ENCODE data around the gene LRRC8E.
A peak's percentile ranks its signal among the peaks of the same experiment; 100 is the strongest.

Gene LRRC8E

DNA sequence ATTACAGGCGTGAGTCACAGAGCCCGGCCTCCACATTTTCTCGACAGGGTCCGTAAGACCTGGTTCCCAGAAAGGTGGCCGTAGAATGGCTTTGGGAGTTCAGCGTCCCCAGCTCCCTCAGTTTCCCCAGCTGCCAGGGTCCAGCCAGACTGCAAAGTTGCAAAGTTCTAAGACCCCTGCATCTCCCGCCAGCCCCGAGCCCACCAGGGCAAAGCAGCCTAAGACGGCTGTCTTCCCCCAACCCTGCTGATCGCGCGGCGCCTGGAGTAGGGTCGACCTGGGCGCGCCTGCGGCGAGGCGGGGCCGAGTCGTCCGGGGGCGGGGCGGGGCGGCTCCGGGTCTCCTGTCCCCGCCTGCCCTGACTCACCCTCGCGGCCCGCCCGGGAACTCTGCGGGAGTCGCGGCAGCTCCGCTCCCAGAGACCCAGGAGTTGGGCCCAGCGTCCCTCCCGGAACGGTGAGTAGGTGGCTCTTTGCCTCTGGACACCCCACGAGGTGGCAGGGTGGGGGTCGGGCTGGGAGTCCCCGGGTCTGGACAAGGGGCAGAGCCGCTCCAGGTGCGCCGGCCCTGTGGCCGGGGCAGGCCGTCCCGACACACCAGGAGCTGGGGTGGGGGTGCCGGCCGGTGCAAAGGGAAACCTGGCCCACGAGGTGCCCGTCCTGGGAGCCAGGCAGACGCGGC, at the start of gene LRRC8E:
Gene LRRC8E, plus strand, starts transcription at position 366 of the 681 bp plus-strand sequence. CDS start 7,094 bp downstream, outside the sequence.
- H3K4me1 ChIP-seq (ENCODE audit: control insufficient read depth, insufficient read depth, low read length), result no peaks in the 10 kb centered on the region
- no peaks in the 10 kb centered on the region for H3K27me3 ChIP-seq (ENCODE audit: control insufficient read depth, insufficient read depth, low read length)
- no CpG with 5 or more reads among the region's 53 CpGs for WGBS (ENCODE audit: insufficient coverage, insufficient read length)
- no peak within 1 kb of the TSS for H3K27ac ChIP-seq (ENCODE audit: low read length)
- no peaks in the 10 kb centered on the region for H3K36me3 ChIP-seq (ENCODE audit: control insufficient read depth, insufficient read depth, low read length)
- H3K4me3 ChIP-seq (ENCODE audit: low read length), result peak within 1 kb of the TSS; percentile 74
- no peak for DNase-seq (ENCODE audit: low read depth, low spot score)
- no peaks in the 10 kb centered on the region for H3K9me3 ChIP-seq (ENCODE audit: control insufficient read depth, insufficient read depth, low read length)

- DNase-seq (ENCODE audit: low read depth, low spot score), result no peak
- WGBS (ENCODE audit: insufficient coverage, insufficient read length), result no CpG with 5 or more reads among the region's 6 CpGs
These were observed 48.8 kb upstream of the LRRC8E start for GRCh38 chr19:7839476-7839875.

DNA sequence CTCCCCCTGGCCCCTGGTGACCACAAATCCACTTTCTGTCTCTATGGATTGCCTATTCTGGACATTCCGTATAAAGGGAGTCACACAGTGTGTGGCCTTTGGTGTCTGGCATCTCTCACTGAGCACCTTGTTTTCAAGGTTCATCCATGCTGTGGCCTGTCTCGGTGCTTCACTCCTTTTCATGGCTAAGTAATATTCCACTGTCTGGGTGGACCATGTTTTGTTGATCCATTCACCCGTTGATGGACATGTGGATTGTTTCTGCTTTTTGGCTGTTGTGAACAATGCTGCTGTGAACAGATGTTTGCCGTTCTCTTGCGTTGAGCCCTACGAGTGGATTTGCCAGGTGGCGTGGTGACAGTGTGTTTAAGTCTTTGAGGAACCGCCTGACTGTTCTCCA, 47.7 kb upstream of the LRRC8E start:
- no CpG with 5 or more reads among the region's 8 CpGs for WGBS (ENCODE audit: insufficient coverage, insufficient read length)
- no peak for DNase-seq (ENCODE audit: low read depth, low spot score)

More at GRCh38 chr19:7839476-7839875, 48.8 kb upstream of the LRRC8E start:
- no peak overlapping the region for H3K4me3 ChIP-seq (ENCODE audit: low read length)
- H3K9me3 ChIP-seq (ENCODE audit: control insufficient read depth, insufficient read depth, low read length), result no peaks in the 10 kb centered on the region
- H3K4me1 ChIP-seq (ENCODE audit: control insufficient read depth, insufficient read depth, low read length), result no peaks in the 10 kb centered on the region
- no peaks in the 10 kb centered on the region for H3K27me3 ChIP-seq (ENCODE audit: control insufficient read depth, insufficient read depth, low read length)
- no peak overlapping the region for H3K27ac ChIP-seq (ENCODE audit: low read length)
- H3K36me3 ChIP-seq (ENCODE audit: control insufficient read depth, insufficient read depth, low read length), result no peaks in the 10 kb centered on the region

DNA sequence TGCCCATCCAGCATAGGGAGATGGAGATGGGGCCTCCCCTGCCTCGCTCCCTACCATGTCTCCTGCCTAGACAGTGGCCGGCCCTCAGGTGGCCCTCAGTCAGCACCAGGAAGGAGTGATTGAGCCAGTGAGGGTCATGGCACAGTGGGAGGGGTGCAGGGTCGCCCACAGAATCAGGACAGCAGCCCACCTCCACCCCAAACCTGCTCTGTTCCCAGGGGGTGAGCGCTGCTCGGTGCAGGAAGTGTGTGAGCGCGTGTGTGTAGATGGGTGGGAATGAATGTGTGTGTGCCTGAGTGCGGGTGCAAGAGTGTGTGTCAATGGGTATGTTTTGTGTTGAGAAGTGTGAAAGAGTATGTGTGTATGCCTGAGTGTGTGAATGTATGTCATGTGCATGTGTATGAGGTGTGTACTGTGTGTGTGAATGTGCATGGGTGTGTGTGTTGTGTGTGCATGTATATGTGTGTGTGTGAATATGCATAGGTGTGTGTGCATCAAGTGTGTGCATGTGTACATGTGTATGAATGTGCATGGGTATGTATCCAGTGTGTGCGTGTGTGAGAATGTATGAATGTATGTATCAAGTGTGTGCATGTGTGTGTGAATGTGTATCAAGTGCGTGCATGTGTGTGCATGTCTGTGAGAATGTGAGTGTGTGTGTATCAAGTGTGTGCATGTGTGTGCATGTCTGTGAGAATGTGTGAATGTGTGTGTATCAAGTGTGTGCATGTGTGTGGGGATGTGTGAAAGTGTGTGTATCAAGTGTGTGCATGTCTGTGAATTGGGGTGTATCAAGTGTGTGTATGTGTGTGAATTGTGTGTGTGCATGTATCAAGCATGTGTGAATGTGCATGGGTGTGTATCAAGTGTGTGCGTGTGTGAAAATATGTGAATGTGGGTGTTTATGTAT, 46.3 kb upstream of the LRRC8E start:
- Histone ChIP-seq H3K36me3 (ENCODE audit: control insufficient read depth, insufficient read depth, low read length) (no peaks in the 10 kb centered on the region), H3K27me3 (ENCODE audit: control insufficient read depth, insufficient read depth, low read length) (no peaks in the 10 kb centered on the region), H3K4me3 (ENCODE audit: low read length) (no peak overlapping the region), H3K9me3 (ENCODE audit: control insufficient read depth, insufficient read depth, low read length) (no peaks in the 10 kb centered on the region), H3K4me1 (ENCODE audit: control insufficient read depth, insufficient read depth, low read length) (no peaks in the 10 kb centered on the region), H3K27ac (ENCODE audit: low read length) (no peak overlapping the region)
- no peak for DNase-seq (ENCODE audit: low read depth, low spot score)
- 100% methylated on average over 4 of the region's 11 CpGs for WGBS (ENCODE audit: insufficient coverage, insufficient read length)

More for the DNA sequence above, 47.7 kb upstream of the LRRC8E start:
- H3K27ac ChIP-seq (ENCODE audit: low read length), result no peak overlapping the region
- no peaks in the 10 kb centered on the region for H3K27me3 ChIP-seq (ENCODE audit: control insufficient read depth, insufficient read depth, low read length)
- no peaks in the 10 kb centered on the region for H3K36me3 ChIP-seq (ENCODE audit: control insufficient read depth, insufficient read depth, low read length)
- no peaks in the 10 kb centered on the region for H3K9me3 ChIP-seq (ENCODE audit: control insufficient read depth, insufficient read depth, low read length)
- H3K4me3 ChIP-seq (ENCODE audit: low read length), result no peak overlapping the region
- no peaks in the 10 kb centered on the region for H3K4me1 ChIP-seq (ENCODE audit: control insufficient read depth, insufficient read depth, low read length)

GRCh38 chr19:7842661-7843294, 45.5 kb upstream of the LRRC8E start:
- WGBS (ENCODE audit: insufficient coverage, insufficient read length), result 100% methylated on average over 3 of the region's 12 CpGs
- no peak for DNase-seq (ENCODE audit: low read depth, low spot score)
- no peaks in the 10 kb centered on the region for H3K4me1 ChIP-seq (ENCODE audit: control insufficient read depth, insufficient read depth, low read length)
- H3K9me3 ChIP-seq (ENCODE audit: control insufficient read depth, insufficient read depth, low read length), result no peaks in the 10 kb centered on the region
- H3K4me3 ChIP-seq (ENCODE audit: low read length), result no peak overlapping the region
- H3K36me3 ChIP-seq (ENCODE audit: control insufficient read depth, insufficient read depth, low read length), result no peaks in the 10 kb centered on the region
- no peaks in the 10 kb centered on the region for H3K27me3 ChIP-seq (ENCODE audit: control insufficient read depth, insufficient read depth, low read length)
- no peak overlapping the region for H3K27ac ChIP-seq (ENCODE audit: low read length)

GRCh38 chr19:7843521-7843920, 44.8 kb upstream of the LRRC8E start:
- no peak overlapping the region for H3K27ac ChIP-seq (ENCODE audit: low read length)
- no peaks in the 10 kb centered on the region for H3K36me3 ChIP-seq (ENCODE audit: control insufficient read depth, insufficient read depth, low read length)
- WGBS (ENCODE audit: insufficient coverage, insufficient read length), result 100% methylated on average over 2 of the region's 6 CpGs
- no peak overlapping the region for H3K4me3 ChIP-seq (ENCODE audit: low read length)
- H3K9me3 ChIP-seq (ENCODE audit: control insufficient read depth, insufficient read depth, low read length), result no peaks in the 10 kb centered on the region
- H3K27me3 ChIP-seq (ENCODE audit: control insufficient read depth, insufficient read depth, low read length), result no peaks in the 10 kb centered on the region
- no peaks in the 10 kb centered on the region for H3K4me1 ChIP-seq (ENCODE audit: control insufficient read depth, insufficient read depth, low read length)
- no peak for DNase-seq (ENCODE audit: low read depth, low spot score)

- no peaks in the 10 kb centered on the region for H3K4me1 ChIP-seq (ENCODE audit: control insufficient read depth, insufficient read depth, low read length)
- no peak overlapping the region for H3K4me3 ChIP-seq (ENCODE audit: low read length)
- no peak for DNase-seq (ENCODE audit: low read depth, low spot score)
- no peaks in the 10 kb centered on the region for H3K27me3 ChIP-seq (ENCODE audit: control insufficient read depth, insufficient read depth, low read length)
- no CpG with 5 or more reads among the region's 5 CpGs for WGBS (ENCODE audit: insufficient coverage, insufficient read length)
- H3K27ac ChIP-seq (ENCODE audit: low read length), result no peak overlapping the region
- no peaks in the 10 kb centered on the region for H3K9me3 ChIP-seq (ENCODE audit: control insufficient read depth, insufficient read depth, low read length)
- no peaks in the 10 kb centered on the region for H3K36me3 ChIP-seq (ENCODE audit: control insufficient read depth, insufficient read depth, low read length)
These were observed 43.9 kb upstream of the LRRC8E start for GRCh38 chr19:7844405-7844804.

DNA sequence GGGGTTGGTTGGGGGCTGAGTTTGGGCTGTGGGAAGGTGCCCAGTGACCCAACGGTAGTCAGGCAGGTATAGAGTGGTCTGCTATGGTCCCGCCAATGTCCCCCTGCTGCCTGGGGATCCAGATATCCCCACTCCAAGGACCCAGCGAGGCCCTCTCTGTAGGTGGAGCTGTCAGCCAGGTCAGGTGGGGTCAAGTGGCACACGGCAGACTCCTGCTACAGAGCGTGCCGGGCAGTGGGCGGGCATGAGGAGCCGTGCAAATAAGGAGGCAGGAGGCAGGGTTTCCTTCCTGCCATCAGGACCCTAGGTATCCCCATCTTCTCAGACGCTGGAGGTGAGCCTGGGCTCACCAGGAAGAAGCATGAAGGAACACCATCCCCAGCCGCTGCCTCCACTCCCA, 43.4 kb upstream of the LRRC8E start:
- Histone ChIP-seq H3K27me3 (ENCODE audit: control insufficient read depth, insufficient read depth, low read length) (no peaks in the 10 kb centered on the region), H3K36me3 (ENCODE audit: control insufficient read depth, insufficient read depth, low read length) (no peaks in the 10 kb centered on the region), H3K9me3 (ENCODE audit: control insufficient read depth, insufficient read depth, low read length) (no peaks in the 10 kb centered on the region), H3K4me3 (ENCODE audit: low read length) (no peak overlapping the region), H3K4me1 (ENCODE audit: control insufficient read depth, insufficient read depth, low read length) (no peaks in the 10 kb centered on the region), H3K27ac (ENCODE audit: low read length) (no peak overlapping the region)
- WGBS (ENCODE audit: insufficient coverage, insufficient read length), result no CpG with 5 or more reads among the region's 10 CpGs
- DNase-seq (ENCODE audit: low read depth, low spot score), result no peak

DNA sequence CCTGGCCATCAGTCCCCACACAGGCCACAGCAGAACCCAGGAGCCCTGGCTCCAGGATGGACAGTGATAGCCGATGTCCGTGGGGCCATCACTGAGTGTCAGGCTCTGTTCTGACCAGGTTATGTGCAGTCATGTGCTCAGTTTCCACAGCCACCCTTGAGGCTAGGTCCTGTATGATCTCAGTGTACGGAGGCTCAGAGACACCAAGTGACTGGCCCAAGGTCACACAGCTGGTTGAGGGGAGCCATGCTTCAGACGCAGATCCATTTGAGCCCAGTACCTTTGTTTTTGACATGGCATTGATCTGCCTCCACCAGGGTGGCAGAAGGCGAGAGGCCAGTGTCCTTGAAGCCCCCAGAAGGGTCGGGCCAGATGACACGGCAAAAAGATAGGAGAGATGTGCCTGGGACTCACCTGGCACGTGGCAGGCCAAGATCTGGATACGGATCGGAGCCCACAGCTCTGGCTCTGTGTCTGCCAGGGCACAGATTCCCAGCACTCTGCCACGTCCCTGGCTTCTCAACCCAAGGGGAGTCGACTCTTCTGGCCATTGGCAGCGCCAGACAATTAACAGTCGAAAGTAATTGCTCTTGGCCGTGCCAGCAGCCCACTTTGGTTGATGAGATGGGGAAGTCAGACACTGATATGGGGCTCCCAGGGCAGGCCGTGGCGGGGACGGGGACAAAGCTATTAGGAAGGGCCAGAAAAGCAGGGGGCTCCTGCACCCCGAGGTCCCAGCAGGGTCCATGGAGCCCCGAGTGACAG, 42.7 kb upstream of the LRRC8E start:
- Histone ChIP-seq H3K9me3 (ENCODE audit: control insufficient read depth, insufficient read depth, low read length) (no peaks in the 10 kb centered on the region), H3K4me3 (ENCODE audit: low read length) (no peak overlapping the region), H3K36me3 (ENCODE audit: control insufficient read depth, insufficient read depth, low read length) (no peaks in the 10 kb centered on the region), H3K27ac (ENCODE audit: low read length) (no peak overlapping the region), H3K4me1 (ENCODE audit: control insufficient read depth, insufficient read depth, low read length) (no peaks in the 10 kb centered on the region), H3K27me3 (ENCODE audit: control insufficient read depth, insufficient read depth, low read length) (no peaks in the 10 kb centered on the region)
- no peak for DNase-seq (ENCODE audit: low read depth, low spot score)
- no CpG with 5 or more reads among the region's 20 CpGs for WGBS (ENCODE audit: insufficient coverage, insufficient read length)

DNA sequence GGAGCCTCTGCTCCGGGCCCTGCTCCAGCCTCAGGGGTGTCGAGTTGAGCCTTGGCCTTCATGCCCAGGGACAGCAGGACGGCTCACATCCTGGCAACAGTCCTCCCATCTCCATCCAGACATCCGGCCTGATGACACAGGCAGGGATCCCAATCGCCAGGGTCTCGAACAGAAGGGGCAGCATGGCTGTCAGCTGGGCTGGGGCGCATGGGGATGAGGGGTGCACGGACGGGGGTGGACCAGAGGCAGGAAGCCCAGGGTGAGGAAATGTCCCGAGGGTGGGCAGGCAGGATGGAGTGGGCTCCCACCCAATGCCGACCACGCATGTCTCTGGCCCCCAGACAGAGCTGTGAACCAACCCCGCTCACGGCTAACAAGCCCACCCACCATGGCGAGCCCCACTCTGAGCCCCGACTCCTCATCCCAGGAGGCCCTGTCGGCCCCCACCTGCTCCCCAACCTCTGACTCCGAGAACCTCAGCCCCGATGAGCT, 42.1 kb upstream of the LRRC8E start:
- Histone ChIP-seq H3K4me3 (ENCODE audit: low read length) (no peak overlapping the region), H3K36me3 (ENCODE audit: control insufficient read depth, insufficient read depth, low read length) (no peaks in the 10 kb centered on the region), H3K9me3 (ENCODE audit: control insufficient read depth, insufficient read depth, low read length) (no peaks in the 10 kb centered on the region), H3K4me1 (ENCODE audit: control insufficient read depth, insufficient read depth, low read length) (no peaks in the 10 kb centered on the region), H3K27me3 (ENCODE audit: control insufficient read depth, insufficient read depth, low read length) (no peaks in the 10 kb centered on the region), H3K27ac (ENCODE audit: low read length) (no peak overlapping the region)
- no peak for DNase-seq (ENCODE audit: low read depth, low spot score)
- WGBS (ENCODE audit: insufficient coverage, insufficient read length), result no CpG with 5 or more reads among the region's 19 CpGs
